K562 (cell line): ENCODE measurements around the gene TPD52L1.

Experiments
- CBFB ChIP-seq: sonication (generic); formaldehyde crosslinking; IDR thresholded peaks from 2 replicates; pipeline ENCODE4 v1.4.0; 2020; ENCODE audit warnings: mild to moderate bottlenecking, missing genetic modification reagents
- CBX5 ChIP-seq: IDR thresholded peaks from 2 replicates; pipeline ENCODE4 v1.6.1; 2014; ENCODE audit warnings: low read depth, borderline replicate concordance
- E2F4 ChIP-seq: sonication (generic); formaldehyde crosslinking; IDR thresholded peaks from 2 replicates; pipeline ENCODE4 v1.8.0; 2022; ENCODE audit warnings: mild to moderate bottlenecking, low read depth, missing genetic modification reagents
- NCOA2 ChIP-seq, 2 experiments: fragments of 450-650 bp; IDR thresholded peaks; 2 replicates each; pipeline ENCODE4 v1.6.1; 2018; ENCODE audit warnings: mild to moderate bottlenecking in 2 of 2, moderate library complexity in 1 of 2; ENCODE audit not compliant: partially characterized antibody in 2 of 2
- SNRNP70 ChIP-seq: fragments of 200-400 bp; formaldehyde crosslinking; optimal IDR thresholded peaks from 2 replicates; pipeline ENCODE3; 2017; ENCODE audit warnings: low read depth, low read length
- TBP ChIP-seq: optimal IDR thresholded peaks from 2 replicates; pipeline ENCODE3; 2011; ENCODE audit warnings: low read depth, low read length, improper control_type of control experiment

- TF ChIP-seq CBX5 (no peak), CBFB (CRISPR knock-in tag) (no peak), TBP (no peak), E2F4 (CRISPR knock-in tag) (no peak), NCOA2 (IDR thresholded peaks at IDR 0.05; ENCODE audit: partially characterized antibody in 2 of 2) (no peak), SNRNP70 (no peak)
Measured at GRCh38 chr6:125231133-125231532, 77.6 kb downstream of the TPD52L1 start.
